ENCODE measurements around the gene XRN2.
"Not testable (repeated sequence)": the region's sequence is repeated elsewhere in the genome, so short reads cannot be mapped to it uniquely, and the experiment has no call there.

XRN2 gene

DNA sequence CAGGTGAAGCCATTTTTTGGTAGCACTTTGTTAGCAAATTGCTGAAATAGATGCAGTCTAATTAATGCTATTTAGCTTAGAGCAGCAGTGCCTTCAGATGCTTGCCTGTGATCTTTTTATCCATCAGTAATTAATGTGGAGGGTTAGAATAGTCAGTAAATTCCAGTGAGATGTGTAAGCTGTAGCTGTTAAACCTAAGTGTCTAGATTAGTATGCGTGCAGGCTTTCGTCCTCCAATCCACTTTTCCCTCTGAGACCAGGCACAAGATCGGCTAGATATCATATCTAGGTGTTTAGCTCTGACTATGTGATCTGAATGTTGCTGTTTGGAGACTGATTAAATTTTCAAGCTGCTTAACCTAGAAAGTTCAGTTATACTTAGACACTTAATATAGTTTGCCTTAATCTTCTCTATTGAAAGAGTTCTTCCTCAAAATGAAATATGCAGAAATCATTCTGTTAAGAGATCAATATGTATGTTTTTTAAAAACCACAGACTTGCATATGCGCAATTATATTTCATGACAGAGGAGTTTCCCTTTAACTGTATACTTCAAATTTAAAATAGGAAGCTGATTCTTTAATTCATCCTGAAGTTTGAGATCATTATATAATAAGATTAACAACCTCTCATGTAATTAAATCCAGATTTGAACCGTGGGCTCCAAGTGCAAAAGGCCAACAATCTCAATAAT is 41.2 kb downstream of the XRN2 start:
- DNase-seq (ENCODE audit: low read depth in 2 of 2) = no peak

DNA sequence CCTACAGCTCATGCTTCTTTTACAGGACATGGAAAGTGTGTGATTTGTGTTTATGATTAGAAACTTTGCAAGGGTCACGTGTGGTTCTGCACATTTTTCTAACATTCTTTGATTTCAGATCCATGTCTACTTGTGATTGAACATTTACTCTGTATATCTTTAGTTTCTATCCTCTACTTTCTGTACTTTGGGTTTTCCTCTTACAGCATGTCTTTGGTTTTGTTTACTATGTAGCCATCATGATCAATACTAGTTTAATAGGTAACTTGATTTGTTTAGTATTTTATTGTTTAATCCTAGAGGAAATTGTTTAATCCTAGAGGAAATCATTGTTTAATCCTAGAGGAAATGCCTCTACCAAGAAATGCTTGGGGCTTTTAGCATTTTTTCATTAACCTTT is 41.8 kb downstream of the XRN2 start:
- DNase-seq (ENCODE audit: low read depth in 2 of 2) = no peak

GRCh38 chr20:21352703-21353102 is 49.6 kb downstream of the XRN2 start:
- no peak for DNase-seq (ENCODE audit: low read depth in 2 of 2)

DNA sequence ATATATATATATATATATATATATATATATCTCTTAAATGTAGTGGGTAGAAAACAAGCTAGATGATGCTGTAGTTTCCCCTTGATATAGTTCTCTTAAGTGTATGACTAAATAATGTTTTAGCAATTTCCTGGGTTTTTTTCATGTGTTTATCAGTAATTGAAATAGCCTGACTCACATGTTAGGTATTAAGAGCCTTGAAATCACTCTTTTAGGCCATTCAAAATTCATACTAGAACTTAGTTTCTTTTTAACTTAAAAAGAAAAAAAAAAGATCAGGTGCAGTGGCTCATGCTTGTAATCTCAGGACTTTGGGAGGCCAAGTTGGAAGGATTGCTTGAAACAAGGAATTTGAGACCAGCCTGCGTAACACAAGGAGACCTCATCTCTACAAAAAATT is 50.1 kb downstream of the XRN2 start:
- no peak for DNase-seq (ENCODE audit: low read depth in 2 of 2)

DNA sequence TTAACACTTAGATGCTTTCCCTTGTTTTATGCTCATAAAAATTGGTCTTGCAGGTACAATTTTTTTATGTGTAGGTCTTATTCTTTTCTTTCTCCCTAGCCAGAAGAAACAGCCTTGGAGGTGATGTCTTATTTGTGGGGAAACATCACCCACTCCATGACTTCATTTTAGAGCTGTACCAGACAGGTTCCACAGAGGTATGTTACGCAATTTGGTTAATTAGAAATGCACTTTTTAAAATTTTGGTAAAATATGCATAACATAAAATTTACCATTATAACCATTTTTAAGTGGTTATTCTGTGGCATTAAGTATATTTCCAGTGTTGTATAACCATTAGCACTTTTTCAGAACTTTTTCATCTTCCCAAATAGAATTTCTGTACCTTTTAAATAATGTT is 52.9 kb downstream of the XRN2 start:
- no peak for DNase-seq (ENCODE audit: low read depth in 2 of 2)

GRCh38 chr20:21356386-21356785 is 53.3 kb downstream of the XRN2 start:
- DNase-seq (ENCODE audit: low read depth in 2 of 2) = no peak

DNA sequence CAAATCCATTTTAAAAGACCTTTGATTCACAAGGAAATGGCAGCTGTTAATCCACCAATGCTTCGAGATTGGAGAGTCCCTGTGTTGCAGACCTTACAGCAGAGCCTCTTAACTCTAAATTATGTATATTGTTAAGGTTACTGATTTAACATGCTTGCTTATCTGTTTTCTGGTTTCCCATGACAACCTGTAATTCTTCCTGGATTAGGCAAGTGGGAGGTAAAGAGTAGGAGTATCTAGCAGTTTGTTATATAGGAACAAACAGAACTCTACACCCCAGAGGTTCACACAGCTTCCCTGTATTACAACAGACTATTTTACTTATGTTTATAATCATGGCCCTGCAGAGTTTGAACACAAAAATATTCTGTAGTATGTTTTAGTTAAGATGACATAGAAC is 54.7 kb downstream of the XRN2 start:
- DNase-seq (ENCODE audit: low read depth in 2 of 2) = no peak

- no peak for DNase-seq (ENCODE audit: low read depth in 2 of 2)
Observed at GRCh38 chr20:21358737-21359136, 55.6 kb downstream of the XRN2 start.

DNA sequence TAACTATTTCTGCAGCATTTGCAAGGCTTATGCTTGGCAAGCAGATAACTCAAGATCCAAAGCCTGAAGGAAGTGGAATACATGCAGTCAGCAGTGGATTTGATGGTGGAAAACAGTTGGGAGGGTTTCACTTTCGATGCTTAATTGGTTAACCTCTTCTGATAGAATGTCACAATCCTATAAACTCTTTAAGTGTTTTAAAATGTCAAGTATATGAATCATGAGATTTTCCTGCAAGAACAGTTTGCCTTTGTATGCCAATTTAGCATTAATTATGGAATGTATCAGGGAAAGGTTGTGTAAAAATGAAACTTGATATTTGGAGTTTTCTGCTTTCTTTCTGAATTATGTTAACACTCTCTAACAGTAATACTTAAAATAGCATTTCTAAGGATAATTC is 57.6 kb downstream of the XRN2 start:
- DNase-seq (ENCODE audit: low read depth in 2 of 2) = no peak

GRCh38 chr20:21361266-21361665 is 58.1 kb downstream of the XRN2 start:
- DNase-seq (ENCODE audit: low read depth in 2 of 2) = no peak

DNA sequence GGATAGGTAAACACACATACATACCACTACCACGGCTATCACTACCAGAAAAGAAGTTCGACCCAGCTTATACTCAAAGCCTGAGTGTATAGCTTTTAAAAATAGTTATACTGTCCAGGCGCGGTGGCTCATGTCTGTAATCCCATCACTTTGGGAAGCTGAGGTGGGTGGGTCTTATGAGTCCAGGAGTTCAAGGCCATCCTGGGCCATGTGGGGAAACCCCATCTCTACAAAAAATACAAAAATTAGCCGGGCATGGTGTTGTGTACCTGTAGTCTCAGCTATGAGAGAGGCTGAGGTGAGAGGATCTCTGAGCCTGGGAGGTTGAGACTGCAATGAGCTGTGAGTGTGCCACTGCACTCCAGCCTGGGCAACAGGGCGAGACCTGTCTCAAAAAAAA is 61.3 kb downstream of the XRN2 start:
- no peak for DNase-seq (ENCODE audit: low read depth in 2 of 2)

DNA sequence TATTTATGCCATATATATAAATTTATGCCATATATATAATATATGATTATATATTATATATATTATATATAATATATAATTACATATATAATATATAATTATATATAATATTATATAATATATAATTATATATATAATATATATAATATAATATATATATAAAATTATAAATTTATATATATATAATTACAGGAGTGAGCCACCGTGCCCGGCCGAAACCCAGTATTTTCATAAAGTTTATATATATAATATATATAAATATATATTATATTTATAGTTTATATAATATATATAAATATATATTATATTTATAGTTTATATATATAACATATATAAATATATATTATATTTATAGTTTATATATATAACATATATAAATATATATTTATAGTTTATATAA is 62.6 kb downstream of the XRN2 start:
- no peak for DNase-seq (ENCODE audit: low read depth in 2 of 2)

GRCh38 chr20:21366273-21366672 is 63.1 kb downstream of the XRN2 start:
- not testable (repeated sequence) for DNase-seq (ENCODE audit: low read depth in 2 of 2)

DNA sequence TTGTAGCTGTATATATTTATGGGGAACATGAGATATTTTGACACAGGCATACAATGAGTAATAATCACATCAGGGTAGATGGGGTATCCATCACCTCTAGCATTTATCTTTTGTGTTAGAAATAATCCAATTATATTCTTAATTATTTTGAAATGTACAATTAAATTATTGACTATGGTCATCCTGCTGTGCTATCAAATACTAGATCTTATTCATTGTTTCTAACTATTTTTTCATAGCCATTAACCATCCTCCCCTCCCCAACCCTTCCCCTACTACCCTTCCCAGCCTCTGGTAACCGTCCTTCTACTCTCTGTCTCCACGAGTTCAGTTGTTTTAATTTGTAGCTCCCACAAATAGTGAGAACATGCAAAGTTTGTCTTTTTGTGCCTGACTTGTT is 65.7 kb downstream of the XRN2 start:
- no peak for DNase-seq (ENCODE audit: low read depth in 2 of 2)

DNA sequence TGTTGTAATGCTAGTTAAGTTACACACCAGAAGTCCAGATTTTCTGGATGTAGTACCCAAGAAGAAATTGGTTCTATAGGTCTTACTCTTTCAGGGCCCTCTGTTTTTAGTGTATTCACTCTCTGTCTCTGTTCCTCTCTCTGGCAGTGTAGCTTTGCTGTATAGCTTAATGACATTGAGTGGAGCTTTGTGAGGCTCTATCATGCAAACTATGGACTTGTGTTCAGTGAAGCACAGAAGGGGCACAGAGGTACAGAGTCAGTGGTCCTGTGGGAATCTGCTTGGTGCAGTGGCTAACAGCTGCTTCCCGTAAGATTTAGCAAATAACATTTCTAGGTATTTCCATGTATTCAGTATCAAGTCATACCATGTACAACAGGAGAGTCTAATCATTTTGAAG is 68.1 kb downstream of the XRN2 start:
- no peak for DNase-seq (ENCODE audit: low read depth in 2 of 2)

GRCh38 chr20:21372016-21372415 is 68.9 kb downstream of the XRN2 start:
- no peak for DNase-seq (ENCODE audit: low read depth in 2 of 2)

GRCh38 chr20:21373436-21373835 is 70.3 kb downstream of the XRN2 start:
- DNase-seq (ENCODE audit: low read depth in 2 of 2) = no peak

GRCh38 chr20:21376626-21377025 is 73.5 kb downstream of the XRN2 start:
- no peak for DNase-seq (ENCODE audit: low read depth in 2 of 2)

GRCh38 chr20:21377701-21378100 is 74.6 kb downstream of the XRN2 start:
- no peak for DNase-seq (ENCODE audit: low read depth in 2 of 2)

DNA sequence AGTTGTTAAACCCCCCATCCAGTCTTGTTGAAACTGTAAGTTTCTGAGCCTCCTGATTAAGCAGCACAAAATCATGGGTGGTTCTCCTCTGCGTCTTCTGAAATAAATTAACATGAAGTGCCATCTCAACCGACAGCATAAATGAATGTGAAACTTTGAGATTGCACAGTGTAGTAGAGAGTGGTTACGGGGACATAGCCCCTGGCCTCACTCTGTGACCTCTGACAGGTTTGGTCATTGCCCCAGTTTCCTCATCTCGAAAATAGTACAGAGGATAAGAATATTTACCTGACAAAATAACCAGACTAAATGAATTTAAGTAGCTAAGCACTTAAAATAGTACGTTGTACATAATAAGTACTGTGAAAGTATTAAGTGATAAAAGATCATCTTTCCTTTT is 75.1 kb downstream of the XRN2 start:
- DNase-seq (ENCODE audit: low read depth in 2 of 2) = no peak

DNA sequence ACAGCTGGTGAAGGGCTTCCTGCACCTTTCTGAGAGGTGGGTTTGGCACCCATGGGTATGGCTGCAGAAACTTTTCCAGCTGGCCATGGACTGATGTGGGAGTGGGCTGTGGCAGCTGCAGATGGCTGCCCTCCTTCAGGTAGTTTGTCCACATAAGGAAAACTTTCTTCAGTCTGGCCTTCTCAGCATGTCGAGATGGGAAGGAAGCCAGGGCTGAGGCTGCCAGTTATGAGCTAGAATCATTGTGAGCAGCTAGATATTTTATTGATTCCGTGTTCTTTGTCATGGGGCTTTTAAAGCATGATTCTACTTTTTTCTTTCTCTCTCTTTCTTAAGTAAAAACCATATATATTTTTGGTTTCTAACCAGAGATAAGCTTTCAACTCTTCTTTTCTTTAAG is 77.6 kb downstream of the XRN2 start:
- no peak for DNase-seq (ENCODE audit: low read depth in 2 of 2)

DNA sequence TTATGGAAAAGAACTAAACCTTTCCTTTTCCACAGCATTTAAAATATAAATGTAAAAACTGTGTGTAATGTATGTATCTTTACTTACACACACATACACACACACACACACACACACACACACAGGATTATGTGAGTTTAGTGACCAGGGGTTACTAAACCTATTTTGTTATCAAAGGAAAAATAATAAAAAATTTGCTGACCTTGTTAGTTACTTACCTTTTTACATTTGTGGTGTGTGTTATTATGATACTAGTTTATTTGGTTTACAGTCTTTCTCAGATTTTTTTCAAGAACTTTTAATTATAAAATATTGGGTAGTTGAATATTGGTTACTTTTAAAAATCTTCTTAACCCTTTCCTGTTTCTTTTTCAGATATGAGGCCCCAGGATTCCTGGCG is 78.5 kb downstream of the XRN2 start:
- no peak for DNase-seq (ENCODE audit: low read depth in 2 of 2)

- no peak for DNase-seq (ENCODE audit: low read depth in 2 of 2)
Observed at GRCh38 chr20:21384308-21384892, 81.3 kb downstream of the XRN2 start.

DNA sequence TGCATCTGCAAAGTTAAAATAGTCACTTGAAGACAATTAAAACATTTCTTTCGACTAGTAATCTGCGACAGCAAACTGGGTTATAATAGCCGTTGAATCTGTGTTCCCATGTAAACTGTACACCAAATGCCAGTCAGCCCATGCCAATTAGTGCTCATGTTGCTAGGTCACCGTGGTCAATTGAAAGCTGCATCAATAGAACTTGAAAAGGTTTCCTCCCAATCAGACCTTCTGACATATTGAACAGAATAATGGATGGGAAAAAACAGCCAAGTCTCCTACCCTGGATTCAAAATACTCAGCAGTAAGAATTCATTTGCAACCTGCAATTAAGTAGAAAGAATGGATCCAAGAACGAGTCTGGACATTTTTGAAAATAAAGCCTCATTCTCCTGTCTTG is 83.0 kb downstream of the XRN2 start:
- no peak for DNase-seq (ENCODE audit: low read depth in 2 of 2)

Measured in activated CD4-positive, alpha-beta T cell treated with anti-CD3 and anti-CD28 coated beads for 24 hours (primary cell).